GM12801 (cell line): Measurements from ENCODE around the gene SMAD7.

ENCODE experiments used
- CTCF ChIP-seq: IDR thresholded peaks from one replicate; pipeline ENCODE4 v1.5.1; 2011; ENCODE audit warnings: control low read depth; ENCODE audit not compliant: insufficient read length; ENCODE audit errors: extremely low read depth

SMAD7 gene

GRCh38 chr18:48983793-48984437 is 33.1 kb upstream of the SMAD7 start:
- no peak for TF ChIP-seq CTCF

GRCh38 chr18:48982266-48982665 is 31.5 kb upstream of the SMAD7 start:
- TF ChIP-seq CTCF, result no peak

GRCh38 chr18:48979944-48980890 is 29.5 kb upstream of the SMAD7 start:
- TF ChIP-seq CTCF, result no peak

- TF ChIP-seq CTCF, result no peak
These were observed 27.1 kb upstream of the SMAD7 start for GRCh38 chr18:48977914-48978313.

- TF ChIP-seq CTCF, result no peak
These were observed 25.3 kb upstream of the SMAD7 start for GRCh38 chr18:48975817-48976649.

- TF ChIP-seq CTCF, result no peak
These were observed 24.5 kb upstream of the SMAD7 start for GRCh38 chr18:48975120-48975816.
